Neural cell (in vitro differentiated cells): ENCODE data around the gene PHLPP1.

ENCODE experiments used
- CTCF ChIP-seq: fragments of 450-650 bp; IDR thresholded peaks from 2 replicates; pipeline ENCODE4 v1.5.1; 2014; ENCODE audit warnings: antibody characterized with exemption, mild to moderate bottlenecking, moderate library complexity; ENCODE audit not compliant: poor library complexity, severe bottlenecking
- EP300 ChIP-seq: fragments of 450-650 bp; conservative IDR thresholded peaks from 2 replicates; pipeline ENCODE4 v1.6.1; 2014; ENCODE audit warnings: antibody characterized with exemption, mild to moderate bottlenecking, moderate library complexity; ENCODE audit not compliant: poor library complexity, severe bottlenecking

DNA sequence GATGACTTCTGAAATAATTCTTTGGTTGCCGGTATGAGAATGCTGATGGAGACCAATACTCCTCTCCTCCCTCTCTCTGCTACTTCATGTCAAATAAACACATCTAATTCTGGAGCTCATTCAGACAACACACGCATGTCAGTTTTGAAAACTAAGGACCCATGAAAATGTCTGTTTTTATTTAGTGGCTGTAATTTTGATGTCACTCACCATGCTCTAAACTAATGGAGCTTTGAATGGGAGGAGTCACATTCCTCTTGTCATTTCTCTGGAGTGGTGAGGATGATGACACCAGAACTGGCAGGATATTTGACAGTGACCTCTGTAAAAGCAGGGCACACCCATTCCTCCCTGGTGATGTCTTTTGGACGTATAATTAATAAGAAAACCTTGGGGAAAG is 163.0 kb downstream of the PHLPP1 start:
- TF ChIP-seq CTCF: no peak
- peak; percentile 72 for TF ChIP-seq EP300
